OCI-LY7 (cell line): Measurements from ENCODE around the gene IMMP2L. TPM values are rescaled to one million over a fixed set of nuclear protein-coding genes. Genes with fewer than 3 reads are reported as not detected.

ENCODE experiments used
- BruUV-seq: library from RNA; stranded (reverse); fragments of 400-500 nt; replicated peaks from 2 replicates; lab custom pipeline; 2021; lab: Mats Ljungman, UMichigan
- CTCF ChIA-PET: fragments of 300-600 bp; sonication (Branson Sonifier 250); formaldehyde crosslinking; loops from one replicate; lab custom pipeline; 2022; ENCODE audit warnings: antibody characterized with exemption; ENCODE audit not compliant: unreplicated experiment; lab: Charles Lee
- POLR2A ChIA-PET: fragments of 300-600 bp; sonication (Branson Sonifier 250); formaldehyde crosslinking; loops from one replicate; lab custom pipeline; 2022; ENCODE audit warnings: antibody characterized with exemption; lab: Charles Lee
- DNase-seq: peaks from one replicate; pipeline ENCODE4 v3.0.0-alpha.2; 2015; ENCODE audit warnings: low spot score
- H2AFZ ChIP-seq: fragments of 200-600 bp; sonication (generic), shearing (Covaris generic); 2 replicates; pipeline ENCODE4 v1.6.1; 2014; ENCODE audit warnings: mild to moderate bottlenecking, antibody characterized with exemption, low read length, moderate library complexity
- H3K27ac ChIP-seq: fragments of 200-600 bp; sonication (generic); 2 replicates; pipeline ENCODE4 v1.5.1; 2014; ENCODE audit warnings: mixed run types, low read depth, mild to moderate bottlenecking, moderate library complexity, low read length, inconsistent platforms; ENCODE audit not compliant: poor library complexity, severe bottlenecking
- H3K36me3 ChIP-seq: fragments of 200-600 bp; sonication (generic); 2 replicates; pipeline ENCODE4 v1.6.1; 2014; ENCODE audit warnings: mild to moderate bottlenecking, antibody characterized with exemption, low read length, moderate library complexity, mixed read lengths; ENCODE audit not compliant: insufficient read depth
- H3K4me1 ChIP-seq: fragments of 200-600 bp; sonication (generic); 2 replicates; pipeline ENCODE4 v1.5.1; 2014; ENCODE audit warnings: mild to moderate bottlenecking, low read length; ENCODE audit not compliant: insufficient read depth, poor library complexity, severe bottlenecking
- H3K4me2 ChIP-seq: fragments of 200-600 bp; sonication (generic); 2 replicates; pipeline ENCODE4 v1.6.1; 2014; ENCODE audit warnings: mild to moderate bottlenecking, low read length
- H3K4me3 ChIP-seq: fragments of 200-600 bp; sonication (generic); 2 replicates; pipeline ENCODE4 v1.5.1; 2014; ENCODE audit warnings: mild to moderate bottlenecking, low read depth, low read length; ENCODE audit not compliant: poor library complexity, severe bottlenecking
- H3K79me2 ChIP-seq: fragments of 200-600 bp; sonication (generic); 2 replicates; pipeline ENCODE4 v1.6.1; 2016; ENCODE audit warnings: low read depth, mild to moderate bottlenecking, low read length, moderate library complexity, mixed read lengths; ENCODE audit not compliant: insufficient read depth
- H3K9me2 ChIP-seq: fragments of 200-600 bp; sonication (generic); 2 replicates; pipeline ENCODE4 v1.6.1; 2016; ENCODE audit warnings: mild to moderate bottlenecking, low read length, mixed read lengths; ENCODE audit not compliant: insufficient read depth
- H3K9me3 ChIP-seq: fragments of 200-600 bp; sonication (generic); 2 replicates; pipeline ENCODE4 v1.6.1; 2014; ENCODE audit warnings: mild to moderate bottlenecking, mixed run types, low read length, mixed read lengths
- H4K20me1 ChIP-seq: fragments of 200-600 bp; sonication (generic); 2 replicates; pipeline ENCODE4 v1.6.1; 2014; ENCODE audit warnings: mild to moderate bottlenecking, antibody characterized with exemption, low read length, moderate library complexity, mixed read lengths; ENCODE audit not compliant: insufficient read depth
- CTCF ChIP-seq: fragments of 200-600 bp; sonication (generic); conservative IDR thresholded peaks from 2 replicates; pipeline ENCODE4 v1.5.1; 2014; ENCODE audit warnings: mild to moderate bottlenecking, antibody characterized with exemption, low read length, moderate library complexity, mixed read lengths
- EZH2phosphoT487 ChIP-seq: fragments of 200-600 bp; sonication (generic); IDR thresholded peaks from 2 replicates; pipeline ENCODE4 v1.6.1; 2018; ENCODE audit warnings: low read depth, borderline replicate concordance, mild to moderate bottlenecking, mixed run types, antibody characterized with exemption, low read length, moderate library complexity, mixed read lengths
- intact Hi-C: fragments of 100-400 bp; cut with micrococcal nuclease; formaldehyde crosslinking; loops from one replicate; pipeline ENCODE4 v1.10.0; 2022; ENCODE audit not compliant: unreplicated experiment
- total RNA-seq, 2 experiments: library from RNA; depleted of rRNA in 1 of 2; stranded (reverse); fragments of >200 nt in 1 of 2; shearing (Covaris generic) in 1 of 2; gene quantifications; 2 replicates each; pipeline ENCODE4 v1.2.3, GENCODE V29; 2014 to 2022

Gene IMMP2L
- total RNA-seq, 2 experiments from 2014 or later = 8.0 to 25.4 TPM

GRCh38 chr7:111242141-111242755 is 320.0 kb downstream of the IMMP2L start:
- POLR2A ChIA-PET = interaction anchor here (1.0 kb wide), 1 partner anchor 13 kb away, joined by 3 read pairs; no protein-coding TSS in a partner anchor

GRCh38 chr7:111240371-111240770 is 321.9 kb downstream of the IMMP2L start:
- DNase-seq = no peak
- POLR2A ChIA-PET = interaction anchor here (0.9 kb wide), 1 partner anchor 489 kb away, joined by 3 read pairs; no protein-coding TSS in a partner anchor
- Histone ChIP-seq H3K4me2 (no peak overlapping the region), H3K36me3 (no peaks in the 10 kb centered on the region), H3K27ac (no peak overlapping the region), H3K4me3 (no peak overlapping the region), H3K4me1 (no peaks in the 10 kb centered on the region), H4K20me1 (no peaks in the 10 kb centered on the region), H3K9me2 (no peaks in the 10 kb centered on the region), H2AFZ (no peak overlapping the region), H3K9me3 (no peaks in the 10 kb centered on the region), H3K79me2 (no peaks in the 10 kb centered on the region)
- TF ChIP-seq CTCF = no peak
- TF ChIP-seq EZH2phosphoT487 = no peak
- intact Hi-C loops = no loop called here
- no TSS peak for BruUV-seq
- CTCF ChIA-PET = no interaction called here

More at GRCh38 chr7:111242141-111242755, 320.0 kb downstream of the IMMP2L start:
- Histone ChIP-seq H3K36me3 (no peaks in the 10 kb centered on the region), H3K9me3 (no peaks in the 10 kb centered on the region), H4K20me1 (no peaks in the 10 kb centered on the region), H3K4me2 (no peak overlapping the region), H3K4me1 (no peaks in the 10 kb centered on the region), H3K27ac (no peak overlapping the region), H3K4me3 (no peak overlapping the region), H3K9me2 (no peaks in the 10 kb centered on the region), H2AFZ (no peak overlapping the region), H3K79me2 (no peaks in the 10 kb centered on the region)
- TF ChIP-seq EZH2phosphoT487 (no peak), CTCF (no peak)
- no TSS peak for BruUV-seq
- intact Hi-C loops = no loop called here
- CTCF ChIA-PET = no interaction called here
- no peak for DNase-seq

- no TSS peak for BruUV-seq
- TF ChIP-seq CTCF (no peak), EZH2phosphoT487 (no peak)
- Histone ChIP-seq H3K9me2 (no peaks in the 10 kb centered on the region), H3K9me3 (no peaks in the 10 kb centered on the region), H3K36me3 (no peaks in the 10 kb centered on the region), H3K27ac (no peak overlapping the region), H3K79me2 (no peaks in the 10 kb centered on the region), H4K20me1 (no peaks in the 10 kb centered on the region), H3K4me2 (no peak overlapping the region), H3K4me3 (no peak overlapping the region), H3K4me1 (no peaks in the 10 kb centered on the region), H2AFZ (no peak overlapping the region)
- POLR2A ChIA-PET = interaction anchor here (0.9 kb wide), 1 partner anchor 490 kb away, joined by 3 read pairs; no protein-coding TSS in a partner anchor
- intact Hi-C loops = no loop called here
- DNase-seq = no peak
- CTCF ChIA-PET = no interaction called here
These were observed 322.9 kb downstream of the IMMP2L start for GRCh38 chr7:111239437-111239836.
